ENCODE results near the gene TECTB. TPM values are rescaled to one million over a fixed set of nuclear protein-coding genes. Genes with fewer than 3 reads are reported as not detected.

The TECTB gene
- polyA plus RNA-seq, 1 experiment: 0.02 TPM

- TF ChIP-seq CTCF (IDR thresholded peaks at IDR 0.05; ENCODE audit: insufficient read depth, low read depth, low read length): no peak
- H3K27me3 ChIP-seq (ENCODE audit: control insufficient read depth, insufficient read depth, low read length): no peaks in the 10 kb centered on the region; the same call in 1 of the 2 replicates
- CTCF ChIA-PET: interaction anchor here (1.2 kb wide), 1 partner anchor 199 kb away, joined by 3 read pairs; no protein-coding TSS in a partner anchor
- POLR2A ChIA-PET: no interaction called here
- H3K4me3 ChIP-seq (ENCODE audit: low read depth, low read length): no peak overlapping the region
- DNase-seq (ENCODE audit: low read depth): no peak
- no peaks in the 10 kb centered on the region for H3K36me3 ChIP-seq (ENCODE audit: control insufficient read depth, insufficient read depth, low read length)
Measured at GRCh38 chr10:112335868-112336265, 52.7 kb downstream of the TECTB start.

- no peaks in the 10 kb centered on the region for H3K36me3 ChIP-seq (ENCODE audit: control insufficient read depth, insufficient read depth, low read length)
- TF ChIP-seq CTCF (IDR thresholded peaks at IDR 0.05; ENCODE audit: insufficient read depth, low read depth, low read length): no peak
- H3K27me3 ChIP-seq (ENCODE audit: control insufficient read depth, insufficient read depth, low read length): no peaks in the 10 kb centered on the region; the same call in 1 of the 2 replicates
- DNase-seq (ENCODE audit: low read depth): no peak
- ChIA-PET POLR2A (no interaction called here), CTCF (interaction anchor here (0.6 kb wide), 1 partner anchor 29 kb away, joined by 3 read pairs; no protein-coding TSS in a partner anchor)
- no peak overlapping the region for H3K4me3 ChIP-seq (ENCODE audit: low read depth, low read length)
Measured at GRCh38 chr10:112336556-112337201, 53.5 kb downstream of the TECTB start.

- Histone ChIP-seq H3K36me3 (ENCODE audit: control insufficient read depth, insufficient read depth, low read length) (no peaks in the 10 kb centered on the region), H3K27me3 (ENCODE audit: control insufficient read depth, insufficient read depth, low read length) (no peaks in the 10 kb centered on the region; the same call in 1 of the 2 replicates), H3K4me3 (ENCODE audit: low read depth, low read length) (no peak overlapping the region)
- ChIA-PET CTCF (interaction anchor here (1.5 kb wide), 1 partner anchor 133 kb away, joined by 5 read pairs; no protein-coding TSS in a partner anchor), POLR2A (no interaction called here)
- no peak for TF ChIP-seq CTCF (IDR thresholded peaks at IDR 0.05; ENCODE audit: insufficient read depth, low read depth, low read length)
- DNase-seq (ENCODE audit: low read depth): no peak
Measured at GRCh38 chr10:112338957-112339356, 55.8 kb downstream of the TECTB start.

GRCh38 chr10:112340601-112341000, 57.4 kb downstream of the TECTB start:
- H3K4me3 ChIP-seq (ENCODE audit: low read depth, low read length): no peak overlapping the region
- no peaks in the 10 kb centered on the region for H3K36me3 ChIP-seq (ENCODE audit: control insufficient read depth, insufficient read depth, low read length)
- DNase-seq (ENCODE audit: low read depth): no peak
- ChIA-PET POLR2A (no interaction called here), CTCF (no interaction called here)
- H3K27me3 ChIP-seq (ENCODE audit: control insufficient read depth, insufficient read depth, low read length): peaks cover 1% of the 10 kb centered on the region; the same call in 1 of the 2 replicates
- no peak for TF ChIP-seq CTCF (IDR thresholded peaks at IDR 0.05; ENCODE audit: insufficient read depth, low read depth, low read length)

- ChIA-PET CTCF (interaction anchor here (0.6 to 1.2 kb wide), 2 partner anchors 19 to 21 kb away, joined by 3 read pairs; no protein-coding TSS in a partner anchor), POLR2A (no interaction called here)
- no peak for DNase-seq (ENCODE audit: low read depth)
- peaks cover 3% of the 10 kb centered on the region for H3K27me3 ChIP-seq (ENCODE audit: control insufficient read depth, insufficient read depth, low read length)
- no peak for TF ChIP-seq CTCF (IDR thresholded peaks at IDR 0.05; ENCODE audit: insufficient read depth, low read depth, low read length)
- H3K36me3 ChIP-seq (ENCODE audit: control insufficient read depth, insufficient read depth, low read length): no peaks in the 10 kb centered on the region
- no peak overlapping the region for H3K4me3 ChIP-seq (ENCODE audit: low read depth, low read length)
Measured at GRCh38 chr10:112343056-112343806, 60.0 kb downstream of the TECTB start.
